ENCODE measurements around the gene PCBP4.

The PCBP4 gene

GRCh38 chr3:51978143-51978502, 10.9 kb upstream of the PCBP4 start:
- no peak for DNase-seq
- intact Hi-C loops (cut with DNase I), result no loop called here

GRCh38 chr3:51977446-51978142, 10.3 kb upstream of the PCBP4 start:
- intact Hi-C loops (cut with DNase I), result no loop called here
- DNase-seq, result no peak

GRCh38 chr3:51975852-51976549, 8.7 kb upstream of the PCBP4 start:
- intact Hi-C loops (cut with DNase I), result loop anchor here (2.0 kb wide), 1 partner anchor 33 kb away; the partner anchor contains the start of gene PARP3
- peak; percentile 75 to 93 (median 86) for DNase-seq

GRCh38 chr3:51974963-51975851, 8.0 kb upstream of the PCBP4 start, which contains the start of gene ABHD14A:
Gene ABHD14A, plus strand, starts transcription at chr3:51975064. Its CDS starts 72 bp downstream, at chr3:51975136.
- intact Hi-C loops (cut with DNase I), result loop anchor here (2.0 kb wide), 1 partner anchor 32 kb away; the partner anchor contains the start of gene PARP3

GRCh38 chr3:51974277-51974962, 7.2 kb upstream of the PCBP4 start:
- DNase-seq, result peak in 16 of 42 donors; percentile 27 to 65 (median 43)

More at GRCh38 chr3:51974963-51975851, 8.0 kb upstream of the PCBP4 start, which contains the start of gene ABHD14A:
- DNase-seq, result peak in 40 of 42 donors; percentile 63 to 87 (median 76)

GRCh38 chr3:51971350-51971749, 4.1 kb upstream of the PCBP4 start:
- DNase-seq, result no peak
- intact Hi-C loops (cut with DNase I), result no loop called here

More at GRCh38 chr3:51974277-51974962, 7.2 kb upstream of the PCBP4 start:
- intact Hi-C loops (cut with DNase I), result loop anchor here (2.0 kb wide), 1 partner anchor 32 kb away; the partner anchor contains the start of gene PARP3

- intact Hi-C loops (cut with DNase I), result no loop called here
These were observed 3.5 kb upstream of the PCBP4 start for GRCh38 chr3:51970606-51971300.

GRCh38 chr3:51969841-51970240, 2.6 kb upstream of the PCBP4 start:
- DNase-seq, result no peak

More at GRCh38 chr3:51970606-51971300, 3.5 kb upstream of the PCBP4 start:
- no peak for DNase-seq

GRCh38 chr3:51968883-51969678, 1.8 kb upstream of the PCBP4 start:
- no peak for DNase-seq
- intact Hi-C loops (cut with DNase I), result no loop called here

More at GRCh38 chr3:51969841-51970240, 2.6 kb upstream of the PCBP4 start:
- intact Hi-C loops (cut with DNase I), result no loop called here

GRCh38 chr3:51968170-51968775, 1.0 kb upstream of the PCBP4 start:
- intact Hi-C loops (cut with DNase I), result no loop called here
- peak in 10 of 42 donors; percentile 13 to 67 (median 30) for DNase-seq

- peak in 1 of 42 donors; percentile 47 for DNase-seq
- intact Hi-C loops (cut with DNase I), result no loop called here
These were observed 301 bp downstream of the PCBP4 start for GRCh38 chr3:51966922-51967383.

- intact Hi-C loops (cut with DNase I), result no loop called here
- DNase-seq, result peak in 9 of 42 donors; percentile 20 to 62 (median 33)
These were observed 768 bp downstream of the PCBP4 start for GRCh38 chr3:51966486-51966885.

GRCh38 chr3:51966016-51966415, 1.2 kb downstream of the PCBP4 start:
- DNase-seq, result peak; percentile 54 to 92 (median 82)
- intact Hi-C loops (cut with DNase I), result no loop called here

- intact Hi-C loops (cut with DNase I), result no loop called here
- DNase-seq, result no peak
These were observed 2.7 kb downstream of the PCBP4 start for GRCh38 chr3:51964521-51964920.

GRCh38 chr3:51963951-51964451, 3.3 kb downstream of the PCBP4 start:
- intact Hi-C loops (cut with DNase I), result no loop called here
- DNase-seq, result peak in 36 of 42 donors; percentile 44 to 90 (median 72)

GRCh38 chr3:51962854-51963530, 4.3 kb downstream of the PCBP4 start:
- DNase-seq, result peak in 15 of 42 donors; percentile 12 to 76 (median 51)

More at GRCh38 chr3:51962854-51963530, 4.3 kb downstream of the PCBP4 start:
- intact Hi-C loops (cut with DNase I), result no loop called here
